OCI-LY3 (cell line): ENCODE data around the gene TTLL11.

Experiments used
- H2AFZ ChIP-seq: fragments of 200-600, 300-600 bp; shearing (Covaris generic); 2 replicates; pipeline ENCODE4 v1.6.0; 2014; ENCODE audit warnings: antibody characterized with exemption, low read depth, low read length
- H3K27ac ChIP-seq: fragments of 200-600, 300-600 bp; sonication (generic); 2 replicates; pipeline ENCODE4 v1.5.1; 2014; ENCODE audit warnings: mild to moderate bottlenecking, low read length, moderate library complexity, mixed read lengths
- H3K27me3 ChIP-seq: fragments of 200-600, 300-600 bp; sonication (generic); 2 replicates; pipeline ENCODE4 v1.6.1; 2014; ENCODE audit warnings: low read depth, low read length, mixed read lengths
- H3K36me3 ChIP-seq: fragments of 200-600, 300-600 bp; sonication (generic); replicated peaks from 2 replicates; pipeline ENCODE3; 2014; ENCODE audit warnings: low read depth, low read length, mixed read lengths
- H3K4me1 ChIP-seq: fragments of 300-600, 200-600 bp; sonication (generic); 2 replicates; pipeline ENCODE4 v1.6.1; 2014; ENCODE audit warnings: low read length, mixed read lengths
- H3K4me2 ChIP-seq: fragments of 200-600, 300-600 bp; sonication (generic); 2 replicates; pipeline ENCODE4 v1.6.1; 2014; ENCODE audit warnings: low read length, mixed read lengths
- H3K4me3 ChIP-seq: fragments of 300-600, 200-600 bp; sonication (generic); 2 replicates; pipeline ENCODE4 v1.5.1; 2014; ENCODE audit warnings: antibody characterized with exemption, mild to moderate bottlenecking, low read length, moderate library complexity
- H3K79me2 ChIP-seq: fragments of 300-600, 200-600 bp; shearing (Covaris generic); 2 replicates; pipeline ENCODE4 v1.6.1; 2014; ENCODE audit warnings: mild to moderate bottlenecking, low read length, mixed read lengths
- H3K9ac ChIP-seq: fragments of 300-600, 200-600 bp; shearing (Covaris generic); 2 replicates; pipeline ENCODE4 v1.6.0; 2014; ENCODE audit warnings: mild to moderate bottlenecking, low read length, moderate library complexity
- H3K9me3 ChIP-seq: fragments of 200-600, 300-600 bp; shearing (Covaris generic); 2 replicates; pipeline ENCODE4 v1.6.1; 2014; ENCODE audit warnings: low read length, mixed read lengths; ENCODE audit not compliant: insufficient read depth
- H4K20me1 ChIP-seq: fragments of 200-600, 300-600 bp; sonication (generic); 2 replicates; pipeline ENCODE4 v1.6.1; 2016; ENCODE audit warnings: low read length, mixed read lengths; ENCODE audit not compliant: insufficient read depth
- CTCF ChIP-seq: fragments of 200-600, 300-600 bp; sonication (generic); IDR thresholded peaks from 2 replicates; pipeline ENCODE4 v1.5.1; 2014; ENCODE audit warnings: antibody characterized with exemption, low read length, low read depth
- EZH2phosphoT487 ChIP-seq: fragments of 200-600 bp; shearing (Covaris generic); IDR thresholded peaks from 2 replicates; pipeline ENCODE4 v1.6.1; 2018; ENCODE audit warnings: antibody characterized with exemption, mixed run types, low read depth

The TTLL11 gene

GRCh38 chr9:121885345-121885901, 207.7 kb downstream of the TTLL11 start:
- no peaks in the 10 kb centered on the region for H3K79me2 ChIP-seq
- H2AFZ ChIP-seq = no peak overlapping the region
- H3K4me2 ChIP-seq = no peak overlapping the region
- no peaks in the 10 kb centered on the region for H3K9me3 ChIP-seq
- H4K20me1 ChIP-seq = no peaks in the 10 kb centered on the region
- peaks cover 11% of the 10 kb centered on the region for H3K4me1 ChIP-seq
- TF ChIP-seq CTCF = no peak
- no peak for TF ChIP-seq EZH2phosphoT487
- H3K27ac ChIP-seq = no peak overlapping the region
- no peaks in the 10 kb centered on the region for H3K36me3 ChIP-seq
- no peak overlapping the region for H3K9ac ChIP-seq
- H3K4me3 ChIP-seq = no peak overlapping the region
- H3K27me3 ChIP-seq = peaks cover 8% of the 10 kb centered on the region; the same call in 1 of the 2 replicates

GRCh38 chr9:121884057-121884541, 209.0 kb downstream of the TTLL11 start:
- H3K4me2 ChIP-seq = no peak overlapping the region

GRCh38 chr9:121883281-121884056, 209.6 kb downstream of the TTLL11 start:
- no peak overlapping the region for H3K9ac ChIP-seq

More at GRCh38 chr9:121884057-121884541, 209.0 kb downstream of the TTLL11 start:
- H4K20me1 ChIP-seq = no peaks in the 10 kb centered on the region
- no peaks in the 10 kb centered on the region for H3K9me3 ChIP-seq
- H3K4me3 ChIP-seq = no peak overlapping the region
- TF ChIP-seq EZH2phosphoT487 (no peak), CTCF (no peak)
- no peak overlapping the region for H3K9ac ChIP-seq
- H3K36me3 ChIP-seq = no peaks in the 10 kb centered on the region
- no peaks in the 10 kb centered on the region for H3K79me2 ChIP-seq
- peaks cover 11% of the 10 kb centered on the region for H3K4me1 ChIP-seq
- H3K27me3 ChIP-seq = peaks cover 8% of the 10 kb centered on the region; the same call in 1 of the 2 replicates
- H2AFZ ChIP-seq = no peak overlapping the region
- H3K27ac ChIP-seq = no peak overlapping the region

More at GRCh38 chr9:121883281-121884056, 209.6 kb downstream of the TTLL11 start:
- Histone ChIP-seq H3K79me2 (no peaks in the 10 kb centered on the region), H3K27me3 (peaks cover 8% of the 10 kb centered on the region; the same call in 1 of the 2 replicates), H2AFZ (no peak overlapping the region), H4K20me1 (no peaks in the 10 kb centered on the region), H3K4me3 (no peak overlapping the region), H3K4me1 (peaks cover 11% of the 10 kb centered on the region), H3K4me2 (no peak overlapping the region), H3K9me3 (no peaks in the 10 kb centered on the region), H3K36me3 (no peaks in the 10 kb centered on the region), H3K27ac (no peak overlapping the region)
- TF ChIP-seq EZH2phosphoT487 = no peak
- TF ChIP-seq CTCF = no peak
